Keratinocyte (primary cell): Measurements from ENCODE around the gene WDR1. TPM values are rescaled to one million over a fixed set of nuclear protein-coding genes. Genes with fewer than 3 reads are reported as not detected.
A peak's percentile ranks its signal among the peaks of the same experiment; 100 is the strongest.

Experiments
- DNase-seq: peaks from one replicate; pipeline ENCODE4 v3.0.0-alpha.2; 2011; ENCODE audit warnings: low read depth, missing footprints, low spot score
- FAIRE-seq: peaks from 2 replicates; lab custom pipeline; 2011; peaks lifted over from hg19 to GRCh38; lab: Jason Lieb, UNC
- H2AFZ ChIP-seq: 2 replicates; pipeline ENCODE4 v1.6.0; 2012; ENCODE audit warnings: low read length, control low read depth, inconsistent platforms; ENCODE audit not compliant: control insufficient read depth
- H3K27ac ChIP-seq: 2 replicates; pipeline ENCODE4 v1.5.1; 2011; ENCODE audit warnings: low read length; ENCODE audit not compliant: control insufficient read depth, insufficient read depth
- H3K27me3 ChIP-seq: 3 replicates; pipeline ENCODE4 v1.6.0; 2011; ENCODE audit warnings: low read length; ENCODE audit not compliant: control insufficient read depth, insufficient read depth; ENCODE audit errors: extremely low read depth
- H3K36me3 ChIP-seq, 2 experiments: 2 replicates in 1 of 2; 3 replicates in 1 of 2; pipeline ENCODE4 v1.5.1; 2011; ENCODE audit warnings: low read length in 2 of 2, mild to moderate bottlenecking in 1 of 2; ENCODE audit not compliant: control insufficient read depth in 2 of 2, insufficient read depth in 2 of 2; ENCODE audit errors: extremely low read depth in 1 of 2
- H3K4me1 ChIP-seq: 3 replicates; pipeline ENCODE4 v1.5.1; 2011; ENCODE audit warnings: low read length; ENCODE audit not compliant: control insufficient read depth, insufficient read depth; ENCODE audit errors: extremely low read depth
- H3K4me2 ChIP-seq: 3 replicates; pipeline ENCODE4 v1.6.0; 2011; ENCODE audit warnings: low read depth, low read length; ENCODE audit not compliant: control insufficient read depth, insufficient read depth; ENCODE audit errors: extremely low read depth
- H3K4me3 ChIP-seq, 3 experiments: fragments of 200-600 bp in 1 of 3; sonication (generic) in 1 of 3; 2 replicates in 2 of 3; 3 replicates in 1 of 3; pipeline ENCODE4 v1.5.1; 2011 to 2016; ENCODE audit warnings: low read length in 3 of 3, mild to moderate bottlenecking in 3 of 3, control low read depth in 2 of 3, inconsistent platforms in 1 of 3, low read depth in 1 of 3, mixed read lengths in 1 of 3, mixed run types in 1 of 3, moderate library complexity in 1 of 3; ENCODE audit not compliant: control insufficient read depth in 2 of 3, insufficient read depth in 2 of 3; ENCODE audit errors: extremely low read depth in 1 of 3
- H3K79me2 ChIP-seq: 2 replicates; pipeline ENCODE4 v1.6.0; 2012; ENCODE audit warnings: low read length; ENCODE audit not compliant: control insufficient read depth, insufficient read depth
- H3K9ac ChIP-seq: 3 replicates; pipeline ENCODE4 v1.6.0; 2011; ENCODE audit warnings: low read length; ENCODE audit not compliant: control insufficient read depth, insufficient read depth; ENCODE audit errors: extremely low read depth
- H3K9me1 ChIP-seq: 3 replicates; pipeline ENCODE4 v1.6.0; 2011; ENCODE audit warnings: low read length; ENCODE audit not compliant: control insufficient read depth, insufficient read depth; ENCODE audit errors: extremely low read depth
- H3K9me3 ChIP-seq: 2 replicates; pipeline ENCODE4 v1.5.1; 2012; ENCODE audit warnings: low read depth, low read length; ENCODE audit not compliant: control insufficient read depth
- H4K20me1 ChIP-seq: 3 replicates; pipeline ENCODE4 v1.6.0; 2011; ENCODE audit warnings: low read length; ENCODE audit not compliant: control insufficient read depth, insufficient read depth; ENCODE audit errors: extremely low read depth
- CTCF ChIP-seq, 3 experiments: IDR thresholded peaks in 1 of 3; conservative IDR thresholded peaks in 1 of 3; optimal IDR thresholded peaks in 1 of 3; 2 replicates in 2 of 3; 3 replicates in 1 of 3; pipeline versions ENCODE3 to v1.5.1; 2011; ENCODE audit warnings: low read length in 3 of 3, mild to moderate bottlenecking in 3 of 3, moderate library complexity in 2 of 3, control low read depth in 1 of 3, inconsistent platforms in 1 of 3; ENCODE audit not compliant: insufficient read depth in 2 of 3; ENCODE audit errors: extremely low read depth in 1 of 3
- EZH2 ChIP-seq: IDR thresholded peaks from one replicate; pipeline ENCODE4 v1.6.1; 2012; ENCODE audit warnings: inconsistent platforms, mild to moderate bottlenecking, low read length, moderate library complexity
- dilution Hi-C: fragments of 300-500 bp; cut with MboI; formaldehyde crosslinking; loops from one replicate; pipeline ENCODE4 v1.7.0; 2020; ENCODE audit warnings: low sequenced_read_pairs; ENCODE audit not compliant: extremely low pct_ligation_motif_present
- polyA plus RNA-seq, 5 experiments: library from polyadenylated mRNA; depleted of rRNA in 3 of 5; stranded (reverse) in 3 of 5; stranded (forward) in 1 of 5; unstranded in 1 of 5; fragments of >200 nt; gene quantifications; 1 replicate in 1 of 5; 2 replicates in 3 of 5; 3 replicates in 1 of 5; pipeline versions ENCODE4 v1.2.1 to v1.2.3, GENCODE V29; 2011 to 2012; ENCODE audit warnings: missing spikeins in 2 of 5, low read depth in 1 of 5, low replicate concordance in 1 of 5

WDR1 gene
- polyA plus RNA-seq, 1 donor (not counting 4 experiments of a cell fraction or from before 2014, with no cell fraction given): 423 TPM

DNA sequence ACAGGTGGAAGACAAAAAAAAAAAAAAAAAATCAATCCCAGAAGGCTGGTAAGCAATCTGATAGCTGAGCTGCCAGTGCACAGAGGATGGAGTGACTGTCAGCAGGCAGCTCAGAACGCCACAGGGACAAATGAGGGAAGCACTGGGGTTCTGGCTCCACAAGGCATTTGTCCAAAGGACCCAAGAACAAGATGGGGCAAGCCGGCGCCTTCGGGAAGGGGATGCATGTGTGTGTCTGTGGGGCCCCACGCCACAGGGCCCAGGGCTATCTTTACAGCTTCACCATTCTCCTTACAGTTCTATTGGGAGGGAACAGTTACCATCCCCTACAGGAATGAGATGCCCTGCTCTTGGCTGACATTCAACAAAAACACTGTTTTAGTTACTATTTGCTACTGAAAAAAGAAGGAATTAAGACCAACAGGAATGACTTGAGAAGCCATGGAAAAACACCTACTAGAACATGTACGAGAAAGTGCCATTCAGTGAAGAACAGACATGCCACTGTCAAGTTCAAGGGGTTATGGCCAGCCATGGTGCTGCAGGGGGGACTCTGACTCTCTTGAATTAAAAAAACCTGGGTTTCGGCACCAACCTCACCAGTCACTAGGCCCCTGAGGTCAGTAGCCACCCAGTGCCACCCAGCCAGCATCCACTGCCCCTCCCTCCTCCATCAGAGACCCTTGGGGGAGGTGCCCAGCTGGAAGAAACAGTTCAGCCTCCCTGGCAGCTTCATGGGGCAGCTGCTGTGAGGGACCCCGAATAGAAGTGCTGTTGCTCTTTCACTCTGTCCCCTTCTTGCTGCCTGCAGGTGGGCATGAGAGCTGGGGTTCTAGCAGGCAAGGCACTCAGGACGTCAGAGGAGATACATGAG, 18.5 kb downstream of the WDR1 start:
- DNase-seq (no peak), FAIRE-seq (no peak)
- no peak overlapping the region for H3K4me2 ChIP-seq
- no peaks in the 10 kb centered on the region for H3K27me3 ChIP-seq
- H4K20me1 ChIP-seq: peaks cover 49% of the 10 kb centered on the region
- H3K9ac ChIP-seq: peak overlapping the region; percentile 31
- H3K79me2 ChIP-seq: peaks cover 78% of the 10 kb centered on the region
- H2AFZ ChIP-seq: no peak overlapping the region
- H3K9me3 ChIP-seq: no peaks in the 10 kb centered on the region
- H3K4me1 ChIP-seq: peaks cover 90% of the 10 kb centered on the region
- no peak overlapping the region for H3K4me3 ChIP-seq
- H3K36me3 ChIP-seq: peaks cover 67 to 80% of the 10 kb centered on the region in 2 experiments
- dilution Hi-C loops: no loop called here
- TF ChIP-seq EZH2 (no peak), CTCF (optimal IDR thresholded peaks at IDR 0.05 in 1 of 3, IDR thresholded peaks at IDR 0.05 in 1 of 3, conservative IDR thresholded peaks at IDR 0.05 in 1 of 3; ENCODE audit: extremely low read depth in 1 of 3, insufficient read depth in 2 of 3, low read length in 3 of 3) (no peak)
- H3K9me1 ChIP-seq: peaks cover 23% of the 10 kb centered on the region
- peak overlapping the region; percentile 89 for H3K27ac ChIP-seq

- dilution Hi-C loops: no loop called here
- Histone ChIP-seq H3K36me3 (peaks cover 63 to 72% of the 10 kb centered on the region in 2 experiments), H4K20me1 (peaks cover 43% of the 10 kb centered on the region), H3K9ac (peak overlapping the region; percentile 70), H3K4me2 (peak overlapping the region; percentile 27), H2AFZ (no peak overlapping the region), H3K9me1 (peaks cover 16% of the 10 kb centered on the region), H3K4me1 (peaks cover 79% of the 10 kb centered on the region), H3K4me3 (peak overlapping the region in 1 of 3 experiments; percentile 2), H3K9me3 (no peaks in the 10 kb centered on the region), H3K79me2 (peaks cover 78% of the 10 kb centered on the region), H3K27ac (peak overlapping the region; percentile 89), H3K27me3 (no peaks in the 10 kb centered on the region)
- TF ChIP-seq CTCF (optimal IDR thresholded peaks at IDR 0.05 in 1 of 3, IDR thresholded peaks at IDR 0.05 in 1 of 3, conservative IDR thresholded peaks at IDR 0.05 in 1 of 3; ENCODE audit: extremely low read depth in 1 of 3, insufficient read depth in 2 of 3, low read length in 3 of 3): no peak
- no peak for TF ChIP-seq EZH2
- FAIRE-seq: no peak
- DNase-seq: no peak
These were observed 19.6 kb downstream of the WDR1 start for GRCh38 chr4:10096978-10097335.
